HG02973 (cell line): Measurements from ENCODE around the gene TIPARP.
"Not testable (repeated sequence)": the region's sequence is repeated elsewhere in the genome, so short reads cannot be mapped to it uniquely, and the experiment has no call there.

Experiments
- ATAC-seq: cut with Tn5 transposase; IDR thresholded peaks from one replicate; pipeline ENCODE4 v1.9.1; 2021; ENCODE audit warnings: moderate library complexity; ENCODE audit not compliant: unreplicated experiment

Gene TIPARP

DNA sequence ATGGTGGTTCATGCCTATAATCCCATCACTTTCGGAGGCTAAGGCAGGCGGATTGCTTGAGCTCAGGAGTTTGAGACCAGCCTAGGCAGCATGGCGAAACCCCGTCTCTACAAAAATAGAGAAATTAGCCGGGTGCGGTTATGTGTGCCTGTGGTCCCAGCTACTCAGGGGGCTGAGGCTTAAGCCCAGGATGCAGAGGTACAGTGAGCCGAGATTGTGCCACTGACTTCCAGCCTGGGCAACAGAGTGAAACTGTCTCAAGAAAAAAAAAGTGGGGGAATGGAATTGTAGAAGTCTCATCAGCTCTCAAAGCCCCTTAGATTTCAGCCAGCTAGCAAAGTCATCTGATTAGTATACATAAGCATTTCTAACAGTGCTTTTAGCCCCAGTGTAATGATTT lies 33.2 kb downstream of the TIPARP start:
- no peak for ATAC-seq

DNA sequence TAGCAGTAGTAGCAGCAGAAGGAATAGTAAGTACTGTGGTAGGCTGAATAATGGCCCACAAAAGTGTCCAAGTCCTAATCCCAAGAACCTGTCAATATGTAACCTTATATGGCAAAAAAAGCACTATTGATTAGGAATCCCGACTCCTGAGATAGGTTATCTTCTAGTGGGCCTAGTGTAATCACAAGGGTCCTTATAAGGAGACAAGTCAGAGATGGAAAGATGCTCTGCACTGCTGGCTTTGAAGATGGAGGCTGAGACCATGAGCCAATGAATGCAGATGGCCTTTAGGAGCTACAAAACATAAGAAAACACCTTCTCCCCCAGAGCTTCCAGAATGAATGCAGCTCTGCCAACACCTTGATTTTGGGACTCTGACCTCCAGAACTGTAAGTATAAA lies 36.0 kb downstream of the TIPARP start:
- no peak for ATAC-seq

DNA sequence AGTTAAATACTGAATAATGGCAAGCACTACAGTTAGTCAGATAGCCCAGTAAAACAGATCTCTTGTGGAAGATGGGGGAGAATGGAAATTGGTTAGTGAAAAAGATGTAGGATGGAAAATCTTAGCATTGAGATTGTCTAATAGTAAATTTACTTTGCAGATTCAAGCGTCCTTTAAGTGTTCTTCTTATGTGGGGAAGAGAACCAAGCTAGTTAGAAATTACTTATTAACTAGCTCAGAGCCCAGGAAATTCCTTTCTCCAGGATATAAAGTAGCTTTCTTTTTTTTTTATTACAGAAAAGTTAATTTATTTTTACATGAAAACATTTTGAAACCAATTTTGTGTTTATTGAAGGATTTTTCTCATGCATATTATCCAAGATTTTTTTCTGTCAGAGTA lies 36.7 kb downstream of the TIPARP start:
- ATAC-seq: no peak

GRCh38 chr3:156711944-156712343 lies 37.6 kb downstream of the TIPARP start:
- peak; percentile 81 for ATAC-seq

GRCh38 chr3:156716105-156716862 lies 41.9 kb downstream of the TIPARP start:
- no peak for ATAC-seq

- no peak for ATAC-seq
Measured at GRCh38 chr3:156718622-156719306, 44.4 kb downstream of the TIPARP start.

GRCh38 chr3:156720826-156721225 lies 46.4 kb downstream of the TIPARP start:
- ATAC-seq: no peak

DNA sequence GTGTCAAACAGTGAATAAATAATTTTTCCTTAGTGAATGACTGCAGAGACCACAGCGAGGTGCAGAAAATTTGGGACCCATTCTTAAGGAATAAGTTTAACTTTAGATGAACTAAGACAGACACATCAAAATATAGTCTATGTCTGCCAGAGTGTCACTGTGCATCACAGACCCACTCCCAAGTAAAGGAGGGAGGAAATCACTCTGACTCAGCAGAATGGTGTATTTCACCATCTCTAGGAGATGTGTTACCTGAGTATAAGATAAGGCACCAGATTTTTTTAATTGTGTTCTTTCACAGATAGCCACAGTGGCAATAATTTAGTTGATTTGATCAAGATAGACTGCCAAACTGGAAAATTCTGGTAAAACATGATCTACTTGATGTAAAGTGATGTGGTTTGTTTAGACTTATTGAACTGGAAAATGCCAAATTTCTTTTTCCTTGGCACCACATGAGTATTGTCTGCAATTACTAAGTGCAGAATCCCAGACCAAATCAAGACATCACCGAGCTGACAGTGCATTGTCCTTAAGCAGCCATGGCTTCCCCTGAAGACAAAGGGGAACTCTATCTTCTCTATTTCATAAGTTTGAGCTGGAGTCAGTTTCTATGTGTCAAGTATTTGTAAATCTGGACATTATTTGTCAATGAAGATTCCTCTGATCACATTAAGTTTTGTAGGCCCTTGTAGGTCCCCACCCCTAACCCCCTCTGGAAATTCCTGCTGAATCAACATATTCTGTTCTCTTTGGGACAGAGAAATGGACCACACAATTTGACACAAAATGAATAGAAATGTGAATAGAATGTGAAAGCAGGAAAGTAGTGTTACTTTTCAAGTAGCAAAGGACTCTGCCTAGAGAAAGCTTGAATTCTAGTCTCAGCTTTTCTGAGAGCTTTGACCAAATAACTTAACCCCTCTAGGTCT lies 47.6 kb downstream of the TIPARP start:
- no peak for ATAC-seq

- ATAC-seq: no peak
Measured at GRCh38 chr3:156723182-156723619, 48.8 kb downstream of the TIPARP start.

- ATAC-seq: no peak
Measured at GRCh38 chr3:156725682-156726081, 51.3 kb downstream of the TIPARP start.

DNA sequence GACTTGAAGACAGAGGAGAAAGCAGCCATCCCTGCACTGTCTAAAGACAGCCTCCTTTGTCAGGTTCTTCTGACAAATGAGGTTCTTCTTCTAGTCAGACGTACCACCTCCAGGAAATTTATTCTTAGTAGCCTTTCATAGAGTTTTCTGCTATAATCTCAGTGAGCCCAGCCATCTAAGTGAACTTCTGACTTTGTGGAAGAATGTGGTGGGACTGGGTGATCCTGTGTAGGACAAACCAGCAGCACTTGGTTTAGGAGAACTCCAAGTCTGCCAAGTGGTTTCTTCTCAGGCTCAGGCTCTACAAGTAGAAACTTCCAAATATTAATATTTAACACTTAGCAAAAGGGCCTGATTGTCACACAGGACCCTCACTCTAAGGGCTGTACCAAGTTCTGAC lies 52.1 kb downstream of the TIPARP start:
- no peak for ATAC-seq

- peak; percentile 83 for ATAC-seq
Measured at GRCh38 chr3:156727519-156728205, 53.3 kb downstream of the TIPARP start.

GRCh38 chr3:156728267-156728985 lies 54.0 kb downstream of the TIPARP start:
- ATAC-seq: no peak

GRCh38 chr3:156729460-156730179 lies 55.2 kb downstream of the TIPARP start:
- no peak for ATAC-seq

GRCh38 chr3:156731813-156732212 lies 57.4 kb downstream of the TIPARP start:
- no peak for ATAC-seq

- no peak for ATAC-seq
Measured at GRCh38 chr3:156732261-156732660, 57.9 kb downstream of the TIPARP start.

GRCh38 chr3:156732715-156733421 lies 58.5 kb downstream of the TIPARP start:
- no peak for ATAC-seq

DNA sequence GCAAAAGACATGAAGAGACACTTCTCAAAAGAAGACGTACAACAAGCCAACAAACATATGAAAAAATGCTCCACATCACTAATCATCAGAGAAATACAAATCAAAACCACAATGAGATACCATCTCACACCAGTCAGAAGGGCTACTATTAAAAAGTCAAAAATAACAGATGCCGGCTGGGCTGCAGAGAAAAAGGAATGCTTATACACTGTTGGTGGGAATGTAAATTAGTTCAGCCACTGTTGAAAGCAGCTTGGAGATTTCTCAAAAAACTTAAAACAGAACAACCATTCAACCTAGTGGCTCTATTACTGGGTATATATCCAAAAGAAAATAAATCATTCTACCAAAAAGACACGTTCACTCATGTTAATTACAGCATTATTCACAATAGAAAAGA lies 60.3 kb downstream of the TIPARP start:
- ATAC-seq: not testable (repeated sequence)

DNA sequence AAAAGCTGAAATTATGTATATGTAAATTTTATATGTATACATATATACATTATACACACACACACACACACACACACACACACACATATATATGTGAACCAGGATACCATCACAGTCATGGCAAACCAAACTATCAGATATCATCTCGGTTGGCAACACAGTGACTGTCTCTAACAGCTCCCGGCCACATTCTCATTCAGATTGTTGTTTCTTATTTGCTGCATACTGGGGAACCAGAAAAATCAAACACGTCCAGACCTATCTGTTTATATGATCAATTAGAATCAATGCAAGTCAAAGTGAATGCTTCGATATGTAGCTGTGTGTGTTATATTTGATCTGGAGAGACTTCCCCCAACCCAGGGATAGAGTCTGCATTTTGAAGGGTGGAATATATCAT lies 61.1 kb downstream of the TIPARP start:
- ATAC-seq: no peak
